ENCODE measurements around the gene EGLN2.

GRCh38 chr19:40755248-40755624, 43.8 kb upstream of the EGLN2 start:
- TF ChIP-seq POLR2AphosphoS5 (IDR thresholded peaks at IDR 0.05; ENCODE audit: borderline replicate concordance, low read depth, low read length) (no peak), EZH2 (IDR thresholded peaks at IDR 0.05) (no peak), FOXP2 (optimal IDR thresholded peaks at IDR 0.05; ENCODE audit: control extremely low read depth, extremely low read length, insufficient read depth) (no peak)
